Endothelial cell of umbilical vein (primary cell): ENCODE data around the gene SPDL1.

ENCODE experiments used
- CTCF ChIP-seq, 2 donors: IDR thresholded peaks; 1 replicate in 1 of 2; 2 replicates in 1 of 2; pipeline ENCODE4 v1.5.1; 2011; ENCODE audit warnings: low read length in 2 of 2, mild to moderate bottlenecking in 2 of 2, moderate library complexity in 2 of 2, control low read depth in 1 of 2, inconsistent platforms in 1 of 2, low read depth in 1 of 2; ENCODE audit not compliant: insufficient read depth in 1 of 2; ENCODE audit errors: extremely low read depth in 1 of 2
- EZH2 ChIP-seq: IDR thresholded peaks from 2 replicates; pipeline ENCODE4 v1.6.1; 2012; ENCODE audit warnings: borderline replicate concordance, low read depth, mild to moderate bottlenecking, moderate library complexity, low read length, inconsistent platforms; ENCODE audit not compliant: severe bottlenecking
- FOS ChIP-seq: IDR thresholded peaks from 2 replicates; pipeline ENCODE4 v1.6.1; 2011; ENCODE audit warnings: mild to moderate bottlenecking, low read length, moderate library complexity, borderline replicate concordance; ENCODE audit not compliant: insufficient read depth
- POLR2A ChIP-seq: IDR thresholded peaks from 2 replicates; pipeline ENCODE4 v1.6.1; 2012; ENCODE audit warnings: low read depth, mild to moderate bottlenecking, control low read depth, low read length

- TF ChIP-seq CTCF (IDR thresholded peaks at IDR 0.05; ENCODE audit: extremely low read depth in 1 of 2, insufficient read depth in 1 of 2, low read depth in 1 of 2, low read length in 2 of 2) = no peak
- TF ChIP-seq EZH2 = no peak
- no peak for TF ChIP-seq POLR2A
- TF ChIP-seq FOS = no peak
Measured at GRCh38 chr5:169576181-169576598, 7.4 kb upstream of the SPDL1 start.
